SU-DHL-6 (cell line): Measurements from ENCODE around the gene TDRD10.

Experiments
- EZH2phosphoT487 ChIP-seq: fragments of 200-600 bp; sonication (generic), shearing (Covaris generic); conservative IDR thresholded peaks from 2 replicates; pipeline ENCODE4 v1.6.1; 2018; ENCODE audit warnings: mild to moderate bottlenecking, antibody characterized with exemption, low read length, moderate library complexity, mixed read lengths
- TF ChIP-seq, protein P1 (sequence below): fragments of 200-600 bp; sonication (generic); IDR thresholded peaks from one replicate; pipeline ENCODE4 v1.5.1; 2017; ENCODE audit warnings: antibody characterized with exemption, mild to moderate bottlenecking, low read length, moderate library complexity; ENCODE audit not compliant: insufficient read depth, poor library complexity, severe bottlenecking

GRCh38 chr1:154546264-154547063 lies 44.4 kb downstream of the TDRD10 start:
- TF ChIP-seq, protein P1, sequence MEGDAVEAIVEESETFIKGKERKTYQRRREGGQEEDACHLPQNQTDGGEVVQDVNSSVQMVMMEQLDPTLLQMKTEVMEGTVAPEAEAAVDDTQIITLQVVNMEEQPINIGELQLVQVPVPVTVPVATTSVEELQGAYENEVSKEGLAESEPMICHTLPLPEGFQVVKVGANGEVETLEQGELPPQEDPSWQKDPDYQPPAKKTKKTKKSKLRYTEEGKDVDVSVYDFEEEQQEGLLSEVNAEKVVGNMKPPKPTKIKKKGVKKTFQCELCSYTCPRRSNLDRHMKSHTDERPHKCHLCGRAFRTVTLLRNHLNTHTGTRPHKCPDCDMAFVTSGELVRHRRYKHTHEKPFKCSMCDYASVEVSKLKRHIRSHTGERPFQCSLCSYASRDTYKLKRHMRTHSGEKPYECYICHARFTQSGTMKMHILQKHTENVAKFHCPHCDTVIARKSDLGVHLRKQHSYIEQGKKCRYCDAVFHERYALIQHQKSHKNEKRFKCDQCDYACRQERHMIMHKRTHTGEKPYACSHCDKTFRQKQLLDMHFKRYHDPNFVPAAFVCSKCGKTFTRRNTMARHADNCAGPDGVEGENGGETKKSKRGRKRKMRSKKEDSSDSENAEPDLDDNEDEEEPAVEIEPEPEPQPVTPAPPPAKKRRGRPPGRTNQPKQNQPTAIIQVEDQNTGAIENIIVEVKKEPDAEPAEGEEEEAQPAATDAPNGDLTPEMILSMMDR, result peak; percentile 28
- TF ChIP-seq EZH2phosphoT487, result no peak
